Gastrocnemius medialis (tissue), 4 donors: ENCODE results near the gene CMKLR1.

Source experiments
- CTCF ChIP-seq, 5 experiments: fragments of 450-650 bp in 3 of 5; fragments of 200-600 bp in 2 of 5; sonication (generic) in 2 of 5; IDR thresholded peaks in 4 of 5; conservative IDR thresholded peaks in 1 of 5; 1 replicate in 4 of 5; 2 replicates in 1 of 5; pipeline ENCODE4 v1.5.1; 2016 to 2019; ENCODE audit warnings: antibody characterized with exemption in 5 of 5, mild to moderate bottlenecking in 3 of 5, moderate library complexity in 3 of 5
- POLR2A ChIP-seq, 2 donors: fragments of 450-650 bp; IDR thresholded peaks; one replicate each; pipeline ENCODE4 v1.6.1; 2017; ENCODE audit warnings: antibody characterized with exemption in 2 of 2, mild to moderate bottlenecking in 2 of 2, moderate library complexity in 2 of 2

DNA sequence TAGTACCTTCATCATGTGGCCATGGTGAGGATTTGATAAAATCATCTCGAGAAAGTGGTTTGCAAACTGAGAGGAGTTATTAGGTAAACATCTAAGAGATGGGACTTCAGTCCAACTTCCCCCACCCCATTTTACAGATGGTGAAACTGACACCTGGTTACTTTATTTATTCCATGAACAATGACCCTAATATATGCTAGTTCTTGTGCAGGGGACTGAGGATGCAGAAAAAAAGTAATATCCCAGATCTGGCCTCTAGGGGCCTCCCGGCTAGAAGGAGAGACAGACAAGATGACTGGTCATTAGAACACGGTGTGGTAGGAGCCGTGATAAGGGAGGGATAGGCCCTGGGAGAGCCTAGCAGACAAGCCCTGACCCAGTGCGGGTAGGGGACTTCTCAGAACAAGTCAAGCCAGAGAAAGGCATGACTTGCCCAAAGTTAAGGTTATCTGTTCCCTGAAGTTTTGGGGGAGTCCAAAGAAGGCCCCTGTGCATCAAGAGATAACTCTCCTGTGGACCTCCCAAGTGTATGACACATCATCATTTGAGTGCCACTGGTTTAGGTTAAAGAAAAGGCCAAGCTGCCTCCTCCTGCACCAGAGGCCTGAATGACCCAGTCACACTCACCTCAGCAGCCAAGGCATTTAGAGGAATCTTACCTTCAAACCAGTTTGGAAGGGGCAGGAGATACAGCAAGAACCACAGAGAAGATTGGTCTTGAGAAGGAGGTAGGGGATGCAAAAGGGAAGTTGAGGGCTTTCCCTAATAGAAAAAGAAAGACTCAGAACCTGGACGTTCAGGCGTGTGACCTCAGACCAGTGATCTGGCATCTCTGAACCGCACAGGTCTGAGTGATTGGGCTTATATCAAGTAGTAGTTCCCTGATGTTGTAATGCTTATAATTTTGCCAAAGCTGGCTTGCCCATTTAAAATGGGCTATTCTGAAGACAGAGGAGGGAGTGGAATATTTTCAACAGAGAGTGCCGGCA is 1.6 kb downstream of the CMKLR1 start:
- no peak for TF ChIP-seq CTCF (IDR thresholded peaks at IDR 0.05 in 4 of 5, conservative IDR thresholded peaks at IDR 0.05 in 1 of 5)
- TF ChIP-seq POLR2A (IDR thresholded peaks at IDR 0.05), result no peak
